Heart left ventricle (tissue), 16 donors: ENCODE data around the gene PARP1. TPM values are rescaled to one million over a fixed set of nuclear protein-coding genes. Genes with fewer than 3 reads are reported as not detected.

Source experiments
- ATAC-seq, 4 donors: fragments of 200-7000 bp; cut with Tn5 transposase; one replicate each; pipeline ENCODE4 v1.9.1; 2020 to 2022; ENCODE audit warnings: moderate library complexity in 4 of 4, mild to moderate bottlenecking in 3 of 4, moderate number of reproducible peaks in 1 of 4
- DNase-seq, 5 donors: peaks; one replicate each; pipeline ENCODE4 v3.0.0-alpha.2; 2020
- H3K27ac ChIP-seq, 12 donors: fragments of 200-600 bp; sonication (generic) in 4 of 12; one replicate each; pipeline versions ENCODE4 v1.5.0 to v1.8.0; 2016 to 2022; ENCODE audit warnings: mild to moderate bottlenecking in 2 of 12
- H3K27me3 ChIP-seq, 9 donors: fragments of 200-600 bp; sonication (generic) in 2 of 9; one replicate each; pipeline versions ENCODE4 v1.5.1 to v1.8.0; 2016 to 2022; ENCODE audit warnings: mild to moderate bottlenecking in 3 of 9
- H3K36me3 ChIP-seq, 9 donors: fragments of 200-600 bp; sonication (generic) in 2 of 9; one replicate each; pipeline versions ENCODE4 v1.5.0 to v1.8.0; 2018 to 2022; ENCODE audit warnings: mild to moderate bottlenecking in 2 of 9
- H3K4me1 ChIP-seq, 12 donors: fragments of 200-600 bp; sonication (generic) in 4 of 12; one replicate each; pipeline versions ENCODE4 v1.5.0 to v1.8.0; 2016 to 2022; ENCODE audit warnings: mild to moderate bottlenecking in 3 of 12
- H3K4me3 ChIP-seq, 12 donors: fragments of 200-600 bp; sonication (generic) in 4 of 12; one replicate each; pipeline versions ENCODE4 v1.5.0 to v1.8.0; 2017 to 2022; ENCODE audit warnings: mild to moderate bottlenecking in 9 of 12, moderate library complexity in 4 of 12
- H3K9me3 ChIP-seq, 12 donors: fragments of 200-600 bp; sonication (generic) in 4 of 12; one replicate each; pipeline versions ENCODE4 v1.5.0 to v1.8.0; 2016 to 2022; ENCODE audit warnings: mild to moderate bottlenecking in 1 of 12
- POLR2A ChIP-seq, 2 donors: fragments of 450-650 bp; IDR thresholded peaks; one replicate each; pipeline ENCODE4 v1.6.1; 2017; ENCODE audit warnings: antibody characterized with exemption in 2 of 2, mild to moderate bottlenecking in 2 of 2, moderate library complexity in 2 of 2
- WGBS, 4 donors: extraction: QIAGEN DNeasy Blood & Tissue Kit in 2 of 4; methylation state at CpG; one replicate each; pipeline versions ENCODE4 v1.1.5 to v1.1.7; 2013 to 2018; 5-methylcytosine and 5-hydroxymethylcytosine counted together
- intact Hi-C, 10 donors: fragments of 100-400 bp; cut with DNase I; formaldehyde crosslinking; loops; one replicate each; pipeline versions ENCODE4 v1.11.1 to v1.14.2; 2022
- polyA plus RNA-seq, 2 donors: library from polyadenylated mRNA; stranded (reverse); fragments of 200-250 nt; gene quantifications; one replicate each; pipeline ENCODE4 v1.2.3, GENCODE V29; 2013
- total RNA-seq, 9 donors: library from RNA; depleted of rRNA in 2 of 9; stranded (reverse); fragments of >200 nt in 2 of 9; fragmentation: NEBNext Ultra II Directional in 3 of 9; extraction: Animal tissue kit (Norgen Biotek cat#: 25700) in 3 of 9; gene quantifications; one replicate each; pipeline versions ENCODE4 v1.1.0 to v1.2.4, GENCODE V29; 2016 to 2023
- TF ChIP-seq, protein P1 (sequence below), 12 donors: fragments of 200-600 bp; sonication (generic) in 4 of 12; IDR thresholded peaks; one replicate each; pipeline versions ENCODE4 v1.5.0 to v1.8.0; 2018 to 2022; ENCODE audit warnings: antibody characterized with exemption in 12 of 12, mild to moderate bottlenecking in 5 of 12
- donor health status: ischemic (EF 13 %, LVEDD 7.1; RV severe dilation, severe dysfunction).
- donor health status: healthy with polysubstance abuse.
- donor health status: DM: no; HTN: yes; CAD: no.
- donor health status: DM: no; HTN: no; CAD: no.
- donor health status: ischemic (EF 25% LVEDD 6.9; RV normal size, moderate dysfunction).
- donor health status: ischemic (EF 25% LVEDD 5.7; RV mildly dilated, moderate dysfunction).
- donor health status: healthy.
- donor health status: DM: yes; HTN: yes; CAD: no.
- donor health status: ischemic (EF 35%, LVEDD 5.7; RV mildly dilated, moderate dysfunction).
- donor health status: nonischemic (EF 11% LVEDD 7.7; RV severe dilation, severe dysfunction).
- donor health status: DM: yes; HTN: yes; CAD: no.
- donor health status: PGD.
- donor health status: ischemic (EF 29% LVEDD 5.4; RV normal size, mild dysfunction).
- donor health status: nonischemic (EF 23%, LVEDD 6.1; RV moderate dilation, normal function).

PARP1 gene
- total and polyA plus RNA-seq, 11 donors, result 50.4 to 168 (median 111) TPM

DNA sequence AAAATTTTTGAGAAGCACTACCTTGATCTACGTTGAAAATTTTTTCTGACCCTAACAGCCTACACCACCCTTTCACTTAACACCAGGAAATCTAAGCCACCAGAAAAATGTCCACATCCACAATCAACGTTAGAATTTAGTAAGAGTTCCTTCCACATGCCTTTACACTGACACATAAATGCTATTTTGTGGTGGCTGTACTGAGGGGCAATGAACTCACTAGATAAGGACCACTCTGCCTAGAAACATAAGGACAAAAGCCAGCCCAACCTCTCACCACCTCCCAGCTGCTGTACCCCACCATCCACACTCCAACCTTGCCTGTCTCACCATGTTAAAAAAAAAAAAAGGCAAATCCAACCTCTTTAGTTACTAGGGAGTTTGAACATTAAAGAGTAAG, 29.8 kb downstream of the PARP1 start:
- H3K4me1 ChIP-seq, result peaks cover 0 to 26% (median 3%) of the 10 kb centered on the region in 12 donors
- no peaks in the 10 kb centered on the region for H3K9me3 ChIP-seq
- H3K4me3 ChIP-seq, result no peak overlapping the region
- peak overlapping the region in 1 of 12 donors; percentile 16 for H3K27ac ChIP-seq
- TF ChIP-seq, protein P1, sequence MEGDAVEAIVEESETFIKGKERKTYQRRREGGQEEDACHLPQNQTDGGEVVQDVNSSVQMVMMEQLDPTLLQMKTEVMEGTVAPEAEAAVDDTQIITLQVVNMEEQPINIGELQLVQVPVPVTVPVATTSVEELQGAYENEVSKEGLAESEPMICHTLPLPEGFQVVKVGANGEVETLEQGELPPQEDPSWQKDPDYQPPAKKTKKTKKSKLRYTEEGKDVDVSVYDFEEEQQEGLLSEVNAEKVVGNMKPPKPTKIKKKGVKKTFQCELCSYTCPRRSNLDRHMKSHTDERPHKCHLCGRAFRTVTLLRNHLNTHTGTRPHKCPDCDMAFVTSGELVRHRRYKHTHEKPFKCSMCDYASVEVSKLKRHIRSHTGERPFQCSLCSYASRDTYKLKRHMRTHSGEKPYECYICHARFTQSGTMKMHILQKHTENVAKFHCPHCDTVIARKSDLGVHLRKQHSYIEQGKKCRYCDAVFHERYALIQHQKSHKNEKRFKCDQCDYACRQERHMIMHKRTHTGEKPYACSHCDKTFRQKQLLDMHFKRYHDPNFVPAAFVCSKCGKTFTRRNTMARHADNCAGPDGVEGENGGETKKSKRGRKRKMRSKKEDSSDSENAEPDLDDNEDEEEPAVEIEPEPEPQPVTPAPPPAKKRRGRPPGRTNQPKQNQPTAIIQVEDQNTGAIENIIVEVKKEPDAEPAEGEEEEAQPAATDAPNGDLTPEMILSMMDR (IDR thresholded peaks at IDR 0.05), result no peak
- no peak for TF ChIP-seq POLR2A (IDR thresholded peaks at IDR 0.05)
- H3K27me3 ChIP-seq, result no peaks in the 10 kb centered on the region
- 39 to 49% (median 44%) methylated on average over 2 of the region's 2 CpGs for WGBS, 4 donors
- no peak for DNase-seq
- intact Hi-C loops, result no loop called here
- H3K36me3 ChIP-seq, result peaks cover 0 to 100% (median 100%) of the 10 kb centered on the region in 9 donors
- ATAC-seq, result peak in 1 of 4 donors; percentile 20

GRCh38 chr1:226376300-226376699, 31.6 kb downstream of the PARP1 start:
- TF ChIP-seq, protein P1 (IDR thresholded peaks at IDR 0.05), result no peak
- TF ChIP-seq POLR2A (IDR thresholded peaks at IDR 0.05), result no peak
- Histone ChIP-seq H3K9me3 (no peaks in the 10 kb centered on the region), H3K36me3 (peaks cover 0 to 100% (median 97%) of the 10 kb centered on the region in 9 donors), H3K27me3 (no peaks in the 10 kb centered on the region), H3K4me1 (peaks cover 0 to 43% (median 6%) of the 10 kb centered on the region in 12 donors), H3K27ac (no peak overlapping the region), H3K4me3 (no peak overlapping the region)
- intact Hi-C loops, result no loop called here
- ATAC-seq (no peak), DNase-seq (no peak)
- WGBS, 4 donors, result 55 to 71% (median 59%) methylated on average over 3 of the region's 3 CpGs

DNA sequence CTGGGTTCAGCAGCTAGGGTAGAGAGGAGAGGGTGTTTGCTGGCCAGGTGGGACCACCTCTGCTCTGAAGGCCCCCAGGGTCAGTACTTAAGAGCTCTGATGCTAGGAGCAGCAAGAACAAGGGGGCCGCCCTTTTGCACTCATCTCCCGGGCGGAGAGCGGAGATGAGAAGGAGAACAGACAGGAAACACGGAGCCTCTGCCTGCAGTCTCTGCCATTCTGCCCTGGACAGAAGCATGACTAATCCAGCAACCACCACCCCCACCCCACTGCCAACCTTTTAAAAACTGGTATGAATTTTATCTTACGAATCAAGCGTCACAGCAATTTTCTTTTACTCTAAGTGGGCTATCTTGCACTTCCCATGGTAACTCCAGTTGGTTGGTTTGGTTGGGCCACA, 34.5 kb downstream of the PARP1 start:
- Histone ChIP-seq H3K27me3 (no peaks in the 10 kb centered on the region), H3K4me3 (no peak overlapping the region), H3K4me1 (peaks cover 0 to 55% (median 7%) of the 10 kb centered on the region in 12 donors), H3K27ac (peak overlapping the region in 10 of 12 donors; percentile 14 to 79 (median 57)), H3K9me3 (no peaks in the 10 kb centered on the region), H3K36me3 (peaks cover 0 to 100% (median 90%) of the 10 kb centered on the region in 9 donors)
- intact Hi-C loops, result no loop called here
- TF ChIP-seq, protein P1 (IDR thresholded peaks at IDR 0.05), result no peak
- no peak for TF ChIP-seq POLR2A (IDR thresholded peaks at IDR 0.05)
- ATAC-seq, result no peak
- 80 to 91% (median 86%) methylated on average over 7 of the region's 7 CpGs for WGBS, 4 donors
- DNase-seq, result no peak

GRCh38 chr1:226372885-226373284, 35.0 kb downstream of the PARP1 start:
- peak in 4 of 5 donors; percentile 53 to 76 (median 62) for DNase-seq
- peaks cover 0 to 100% (median 90%) of the 10 kb centered on the region in 9 donors for H3K36me3 ChIP-seq
- no peak overlapping the region for H3K4me3 ChIP-seq
- TF ChIP-seq POLR2A (IDR thresholded peaks at IDR 0.05), result no peak
- TF ChIP-seq, protein P1 (IDR thresholded peaks at IDR 0.05), result no peak
- no peaks in the 10 kb centered on the region for H3K27me3 ChIP-seq
- intact Hi-C loops, result no loop called here
- ATAC-seq, result peak; percentile 88 to 94 (median 90)
- peaks cover 0 to 55% (median 7%) of the 10 kb centered on the region in 12 donors for H3K4me1 ChIP-seq
- H3K9me3 ChIP-seq, result no peaks in the 10 kb centered on the region
- peak overlapping the region in 10 of 12 donors; percentile 4 to 79 (median 57) for H3K27ac ChIP-seq
- WGBS, 4 donors, result 56 to 68% (median 62%) methylated on average over 9 of the region's 9 CpGs
